KOPT-K1 (cell line): ENCODE results near the gene TMBIM4.

ENCODE experiments used
- H3K27ac ChIP-seq: fragments of 200-600 bp; sonication (generic); 2 replicates; pipeline ENCODE4 v1.5.1; 2016; ENCODE audit warnings: antibody characterized with exemption, mild to moderate bottlenecking, low read depth, low read length; ENCODE audit not compliant: poor library complexity, severe bottlenecking
- H3K36me3 ChIP-seq: fragments of 200-600 bp; sonication (generic); 2 replicates; pipeline ENCODE4 v1.5.1; 2017; ENCODE audit warnings: antibody characterized with exemption, mild to moderate bottlenecking, low read length, moderate library complexity; ENCODE audit not compliant: insufficient read depth
- H3K9me3 ChIP-seq: fragments of 200-600 bp; sonication (generic); 2 replicates; pipeline ENCODE4 v1.5.1; 2017; ENCODE audit warnings: antibody characterized with exemption, low read length, mild to moderate bottlenecking; ENCODE audit not compliant: insufficient read depth, poor library complexity, severe bottlenecking

TMBIM4 gene

GRCh38 chr12:66164349-66164821 lies 5.4 kb downstream of the TMBIM4 start:
- Histone ChIP-seq H3K27ac (no peak overlapping the region), H3K36me3 (peaks cover 37% of the 10 kb centered on the region), H3K9me3 (peaks cover 30% of the 10 kb centered on the region)

- Histone ChIP-seq H3K36me3 (peaks cover 46% of the 10 kb centered on the region), H3K27ac (no peak overlapping the region), H3K9me3 (peaks cover 30% of the 10 kb centered on the region)
Observed at GRCh38 chr12:66163289-66163688, 6.5 kb downstream of the TMBIM4 start.

- Histone ChIP-seq H3K27ac (no peak overlapping the region), H3K9me3 (peaks cover 30% of the 10 kb centered on the region), H3K36me3 (peaks cover 46% of the 10 kb centered on the region)
Observed at GRCh38 chr12:66162701-66163100, 7.1 kb downstream of the TMBIM4 start.

GRCh38 chr12:66160704-66161103 lies 9.1 kb downstream of the TMBIM4 start:
- H3K36me3 ChIP-seq: peaks cover 27% of the 10 kb centered on the region
- H3K27ac ChIP-seq: no peak overlapping the region
- H3K9me3 ChIP-seq: peaks cover 18% of the 10 kb centered on the region

GRCh38 chr12:66159123-66159522 lies 10.7 kb downstream of the TMBIM4 start:
- no peak overlapping the region for H3K27ac ChIP-seq
- peaks cover 18% of the 10 kb centered on the region; the same call in 1 of the 2 replicates for H3K36me3 ChIP-seq
- peaks cover 2% of the 10 kb centered on the region for H3K9me3 ChIP-seq

GRCh38 chr12:66156654-66157053 lies 13.1 kb downstream of the TMBIM4 start:
- Histone ChIP-seq H3K27ac (no peak overlapping the region), H3K9me3 (no peaks in the 10 kb centered on the region), H3K36me3 (peaks cover 18% of the 10 kb centered on the region; the same call in 1 of the 2 replicates)

- H3K27ac ChIP-seq: no peak overlapping the region
- no peaks in the 10 kb centered on the region for H3K9me3 ChIP-seq
- peaks cover 27% of the 10 kb centered on the region for H3K36me3 ChIP-seq
Observed at GRCh38 chr12:66154776-66155175, 15.0 kb downstream of the TMBIM4 start.

- H3K27ac ChIP-seq: no peak overlapping the region
- H3K9me3 ChIP-seq: no peaks in the 10 kb centered on the region
- H3K36me3 ChIP-seq: peaks cover 27% of the 10 kb centered on the region
Observed at GRCh38 chr12:66152732-66153131, 17.1 kb downstream of the TMBIM4 start.

- H3K27ac ChIP-seq: no peak overlapping the region
- H3K9me3 ChIP-seq: no peaks in the 10 kb centered on the region
- H3K36me3 ChIP-seq: peaks cover 38% of the 10 kb centered on the region
Observed at GRCh38 chr12:66149702-66150398, 19.9 kb downstream of the TMBIM4 start.

GRCh38 chr12:66144791-66145754 lies 24.7 kb downstream of the TMBIM4 start:
- Histone ChIP-seq H3K36me3 (peaks cover 66% of the 10 kb centered on the region), H3K27ac (peak overlapping the region; percentile 51), H3K9me3 (peaks cover 23% of the 10 kb centered on the region)

- Histone ChIP-seq H3K27ac (no peak overlapping the region), H3K36me3 (peaks cover 76% of the 10 kb centered on the region), H3K9me3 (peaks cover 25% of the 10 kb centered on the region)
Observed at GRCh38 chr12:66143868-66144267, 25.9 kb downstream of the TMBIM4 start.

- peaks cover 76% of the 10 kb centered on the region for H3K36me3 ChIP-seq
- peaks cover 25% of the 10 kb centered on the region for H3K9me3 ChIP-seq
- H3K27ac ChIP-seq: no peak overlapping the region
Observed at GRCh38 chr12:66142826-66143225, 27.0 kb downstream of the TMBIM4 start.

GRCh38 chr12:66141299-66141698 lies 28.5 kb downstream of the TMBIM4 start:
- Histone ChIP-seq H3K36me3 (peaks cover 83% of the 10 kb centered on the region), H3K9me3 (peaks cover 25% of the 10 kb centered on the region), H3K27ac (no peak overlapping the region)

GRCh38 chr12:66140731-66141130 lies 29.1 kb downstream of the TMBIM4 start:
- Histone ChIP-seq H3K27ac (no peak overlapping the region), H3K9me3 (peaks cover 25% of the 10 kb centered on the region), H3K36me3 (peaks cover 84% of the 10 kb centered on the region)

GRCh38 chr12:66139328-66139727 lies 30.5 kb downstream of the TMBIM4 start:
- H3K27ac ChIP-seq: no peak overlapping the region
- H3K9me3 ChIP-seq: peaks cover 25% of the 10 kb centered on the region
- peaks cover 77% of the 10 kb centered on the region for H3K36me3 ChIP-seq
